ENCODE results near the gene RWDD1. TPM values are rescaled to one million over a fixed set of nuclear protein-coding genes. Genes with fewer than 3 reads are reported as not detected.

The RWDD1 gene
- total and polyA plus RNA-seq, 8 donors, result 8.7 to 98.1 (median 47.6) TPM

GRCh38 chr6:116528133-116528532, 43.2 kb upstream of the RWDD1 start:
- no peak for DNase-seq
- TF ChIP-seq, protein P1, sequence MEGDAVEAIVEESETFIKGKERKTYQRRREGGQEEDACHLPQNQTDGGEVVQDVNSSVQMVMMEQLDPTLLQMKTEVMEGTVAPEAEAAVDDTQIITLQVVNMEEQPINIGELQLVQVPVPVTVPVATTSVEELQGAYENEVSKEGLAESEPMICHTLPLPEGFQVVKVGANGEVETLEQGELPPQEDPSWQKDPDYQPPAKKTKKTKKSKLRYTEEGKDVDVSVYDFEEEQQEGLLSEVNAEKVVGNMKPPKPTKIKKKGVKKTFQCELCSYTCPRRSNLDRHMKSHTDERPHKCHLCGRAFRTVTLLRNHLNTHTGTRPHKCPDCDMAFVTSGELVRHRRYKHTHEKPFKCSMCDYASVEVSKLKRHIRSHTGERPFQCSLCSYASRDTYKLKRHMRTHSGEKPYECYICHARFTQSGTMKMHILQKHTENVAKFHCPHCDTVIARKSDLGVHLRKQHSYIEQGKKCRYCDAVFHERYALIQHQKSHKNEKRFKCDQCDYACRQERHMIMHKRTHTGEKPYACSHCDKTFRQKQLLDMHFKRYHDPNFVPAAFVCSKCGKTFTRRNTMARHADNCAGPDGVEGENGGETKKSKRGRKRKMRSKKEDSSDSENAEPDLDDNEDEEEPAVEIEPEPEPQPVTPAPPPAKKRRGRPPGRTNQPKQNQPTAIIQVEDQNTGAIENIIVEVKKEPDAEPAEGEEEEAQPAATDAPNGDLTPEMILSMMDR (IDR thresholded peaks at IDR 0.05), result no peak
- no peak for TF ChIP-seq POLR2AphosphoS5 (IDR thresholded peaks at IDR 0.05)
- no peak for TF ChIP-seq EP300 (IDR thresholded peaks at IDR 0.05)
- TF ChIP-seq POLR2A (IDR thresholded peaks at IDR 0.05), result no peak
- intact Hi-C loops (cut with DNase I; ENCODE audit: low total_unique reads), result no loop called here
- Histone ChIP-seq H3K4me3 (no peak overlapping the region), H3K9me3 (no peaks in the 10 kb centered on the region), H3K27ac (no peak overlapping the region), H3K27me3 (peaks cover 0 to 3% (median 0%) of the 10 kb centered on the region in 3 donors), H3K36me3 (no peaks in the 10 kb centered on the region), H3K4me1 (peaks cover 0 to 4% (median 0%) of the 10 kb centered on the region in 4 donors)
- 69 to 93% (median 77%) methylated on average over 1 of the region's 1 CpG for WGBS, 5 donors

GRCh38 chr6:116528780-116529179, 42.5 kb upstream of the RWDD1 start:
- Histone ChIP-seq H3K27ac (no peak overlapping the region), H3K9me3 (no peaks in the 10 kb centered on the region), H3K4me1 (peaks cover 0 to 4% (median 0%) of the 10 kb centered on the region in 4 donors), H3K27me3 (peaks cover 0 to 3% (median 0%) of the 10 kb centered on the region in 3 donors), H3K4me3 (no peak overlapping the region), H3K36me3 (no peaks in the 10 kb centered on the region)
- no peak for DNase-seq
- WGBS, 5 donors, result 33 to 57% (median 38%) methylated on average over 3 of the region's 3 CpGs
- TF ChIP-seq, protein P1 (IDR thresholded peaks at IDR 0.05), result no peak
- no peak for TF ChIP-seq POLR2A (IDR thresholded peaks at IDR 0.05)
- no peak for TF ChIP-seq POLR2AphosphoS5 (IDR thresholded peaks at IDR 0.05)
- intact Hi-C loops (cut with DNase I; ENCODE audit: low total_unique reads), result no loop called here

- Histone ChIP-seq H3K36me3 (no peaks in the 10 kb centered on the region), H3K4me3 (no peak overlapping the region), H3K9me3 (no peaks in the 10 kb centered on the region), H3K27me3 (peaks cover 0 to 3% (median 0%) of the 10 kb centered on the region in 3 donors), H3K27ac (no peak overlapping the region), H3K4me1 (peaks cover 0 to 4% (median 0%) of the 10 kb centered on the region in 4 donors)
- TF ChIP-seq POLR2A (IDR thresholded peaks at IDR 0.05), result no peak
- TF ChIP-seq, protein P1 (IDR thresholded peaks at IDR 0.05), result no peak
- TF ChIP-seq POLR2AphosphoS5 (IDR thresholded peaks at IDR 0.05), result no peak
- no peak for TF ChIP-seq EP300 (IDR thresholded peaks at IDR 0.05)
- intact Hi-C loops (cut with DNase I; ENCODE audit: low total_unique reads), result loop anchor here (10.0 kb wide), 1 partner anchor 265 kb away; no protein-coding TSS in a partner anchor
- DNase-seq, result no peak
- WGBS, 5 donors, result 63 to 78% (median 76%) methylated on average over 3 of the region's 3 CpGs
These were observed 41.6 kb upstream of the RWDD1 start for GRCh38 chr6:116529466-116530290.

- peak in 1 of 2 donors; percentile 54 for DNase-seq
- H3K36me3 ChIP-seq, result no peaks in the 10 kb centered on the region
- peaks cover 0 to 3% (median 0%) of the 10 kb centered on the region in 3 donors for H3K27me3 ChIP-seq
- intact Hi-C loops (cut with DNase I; ENCODE audit: low total_unique reads), result loop anchor here (10.0 kb wide), 1 partner anchor 266 kb away; no protein-coding TSS in a partner anchor
- TF ChIP-seq, protein P1 (IDR thresholded peaks at IDR 0.05), result no peak
- TF ChIP-seq POLR2AphosphoS5 (IDR thresholded peaks at IDR 0.05) (no peak), POLR2A (IDR thresholded peaks at IDR 0.05) (no peak), EP300 (IDR thresholded peaks at IDR 0.05) (no peak)
- H3K27ac ChIP-seq, result no peak overlapping the region
- WGBS, 5 donors, result 26 to 58% (median 32%) methylated on average over 2 of the region's 2 CpGs
- no peak overlapping the region for H3K4me3 ChIP-seq
- peaks cover 0 to 4% (median 0%) of the 10 kb centered on the region in 4 donors for H3K4me1 ChIP-seq
- no peaks in the 10 kb centered on the region for H3K9me3 ChIP-seq
These were observed 40.9 kb upstream of the RWDD1 start for GRCh38 chr6:116530436-116530835.

Measured in stomach (tissue), 9 donors.